ENCODE data around the gene LMOD2.

- TF ChIP-seq CTCF (IDR thresholded peaks at IDR 0.05) (no peak), POLR2A (IDR thresholded peaks at IDR 0.05) (no peak)
Observed at GRCh38 chr7:123695944-123696677, 40.4 kb downstream of the LMOD2 start.

Measured in heart left ventricle (tissue), 13 donors.